ENCODE data around the gene DNMBP. TPM values are rescaled to one million over a fixed set of nuclear protein-coding genes. Genes with fewer than 3 reads are reported as not detected.
"Not testable (repeated sequence)": the region's sequence is repeated elsewhere in the genome, so short reads cannot be mapped to it uniquely, and the experiment has no call there.

DNMBP gene
- total RNA-seq, 1 donor from 2014 or later, result 2.3 TPM

DNA sequence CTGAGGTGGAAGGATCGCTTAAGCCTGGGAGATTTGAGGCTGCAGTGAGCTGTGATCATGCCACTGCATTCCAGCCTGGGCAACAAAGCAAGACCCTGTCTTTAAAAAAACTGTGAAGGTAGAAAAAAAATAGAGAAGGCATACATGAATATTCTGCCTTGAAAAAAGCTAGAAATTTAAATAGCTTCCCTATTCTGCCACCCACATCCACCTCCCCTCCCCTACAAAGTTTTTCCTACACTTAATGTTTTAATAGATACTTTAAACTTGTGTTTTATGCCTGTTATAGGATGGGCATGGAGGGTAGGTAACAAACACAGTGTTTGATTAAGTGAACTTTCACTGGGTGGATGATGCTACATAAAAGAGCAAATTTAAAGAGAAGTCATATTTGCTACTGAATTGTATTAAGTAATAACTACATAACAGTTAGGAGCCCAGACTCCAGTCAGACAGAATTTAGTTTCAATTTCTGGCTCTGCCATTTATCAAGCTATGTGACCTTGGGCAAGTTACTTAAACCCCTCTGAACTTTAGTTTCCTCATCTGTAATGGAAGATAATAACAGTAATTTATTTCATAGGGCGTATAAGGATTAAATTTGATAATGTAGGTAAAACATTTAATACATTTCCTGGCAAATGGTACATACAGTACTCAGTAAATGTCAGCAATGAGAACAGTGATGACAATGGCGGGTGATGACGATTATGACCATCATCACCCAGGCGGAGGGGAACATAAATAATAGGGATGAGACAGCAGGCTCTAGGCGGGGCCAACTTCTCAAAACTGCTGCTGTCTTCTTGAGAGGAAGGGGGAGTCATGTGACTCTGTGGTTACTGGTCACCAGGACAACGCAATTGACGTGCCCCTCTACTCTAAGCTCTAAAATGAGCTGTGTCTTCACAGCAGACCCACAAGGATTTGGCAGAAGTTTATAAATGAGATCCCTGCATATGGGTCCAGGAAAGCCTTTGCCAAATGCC is 15.8 kb downstream of the DNMBP start:
- intact Hi-C loops (cut with micrococcal nuclease), result loop anchor here (1.0 to 5.0 kb wide), 2 partner anchors 15 to 262 kb away; partner anchors contain the start of genes COX15, CUTC and DNMBP

- intact Hi-C loops (cut with micrococcal nuclease), result not testable (repeated sequence)
Measured at GRCh38 chr10:99985637-99986036, 24.1 kb downstream of the DNMBP start.

- intact Hi-C loops (cut with micrococcal nuclease), result no loop called here
Measured at GRCh38 chr10:99984211-99985034, 25.3 kb downstream of the DNMBP start.

DNA sequence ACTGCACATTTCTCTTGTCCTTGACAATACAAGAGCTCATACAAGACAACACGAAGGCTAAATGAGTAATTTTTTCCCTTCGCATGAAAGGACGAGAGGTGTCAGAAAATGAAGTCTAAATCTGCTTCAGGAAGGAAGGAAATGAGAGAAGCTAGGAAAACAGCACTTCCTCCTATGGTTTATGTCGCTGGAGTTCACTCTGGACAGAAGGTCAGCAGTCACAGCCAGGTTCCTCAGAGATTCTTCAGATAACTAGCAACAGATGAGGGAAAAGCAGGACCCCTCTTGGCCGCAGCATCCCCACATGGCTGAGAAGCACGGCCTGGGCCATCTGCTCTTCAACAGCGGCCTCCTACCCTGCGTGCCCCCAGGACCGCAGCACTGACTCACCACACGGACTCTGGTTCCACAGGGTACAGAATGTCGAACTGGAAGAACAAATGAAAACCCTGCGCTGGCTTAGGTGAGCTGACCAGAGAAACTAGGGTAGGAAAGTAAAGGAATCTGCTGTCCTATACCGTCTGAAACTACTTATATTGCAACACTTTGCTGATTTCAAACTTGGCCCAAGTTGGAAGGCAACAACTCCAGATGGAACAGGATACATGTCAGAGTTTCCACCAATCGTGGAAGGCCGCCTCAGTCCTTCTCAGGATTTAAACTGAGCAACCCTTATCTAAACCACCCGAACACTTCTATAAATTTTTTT is 26.3 kb downstream of the DNMBP start:
- intact Hi-C loops (cut with micrococcal nuclease), result no loop called here

DNA sequence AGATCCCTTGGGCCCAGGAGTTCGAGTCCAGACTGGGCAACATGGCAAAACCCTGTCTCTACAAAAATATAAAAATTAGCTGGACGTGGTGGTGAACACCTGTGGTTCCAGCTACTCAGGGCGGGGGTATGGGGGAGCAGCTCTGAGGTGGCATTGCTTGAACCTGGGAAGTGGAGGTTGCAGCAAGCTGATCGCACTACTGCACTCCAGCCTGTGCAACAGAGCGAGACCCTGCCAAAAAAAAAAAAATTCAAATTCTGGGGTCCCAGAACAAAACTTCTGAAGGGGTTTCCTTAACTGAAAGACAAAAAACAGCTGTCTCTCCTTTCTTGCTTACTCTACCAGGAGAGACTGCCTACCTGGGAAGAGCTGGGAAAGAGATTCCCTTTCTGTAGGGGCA is 27.0 kb downstream of the DNMBP start:
- intact Hi-C loops (cut with micrococcal nuclease), result no loop called here

DNA sequence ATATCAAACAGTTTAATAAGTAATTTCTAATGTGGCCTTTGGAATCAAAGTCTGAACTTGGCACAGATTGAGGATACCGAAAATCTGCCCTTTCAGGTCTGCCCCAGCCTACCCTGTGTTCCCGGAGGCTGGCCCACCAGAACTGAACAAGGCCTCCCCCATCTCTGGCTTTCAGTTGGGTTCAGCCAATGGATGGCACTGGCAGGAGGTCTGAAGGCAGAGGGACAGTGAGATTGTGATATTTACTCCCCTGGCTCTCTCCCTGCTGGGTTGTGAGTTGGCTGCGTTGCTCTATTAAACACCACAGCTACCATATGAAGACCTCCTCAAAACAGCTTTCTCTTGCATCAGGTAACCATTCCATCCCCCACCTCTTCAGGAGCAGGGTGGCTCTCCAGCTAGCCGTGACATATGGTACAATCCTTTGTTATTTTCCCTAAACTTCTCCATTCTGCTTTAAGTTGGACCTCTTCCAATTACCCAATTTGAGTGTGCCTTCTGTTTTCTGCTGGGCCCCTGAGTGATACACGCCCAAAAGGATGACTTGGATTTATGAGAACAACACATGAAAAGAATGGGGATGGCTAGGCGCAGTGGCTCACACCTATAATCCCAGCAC is 28.1 kb downstream of the DNMBP start:
- intact Hi-C loops (cut with micrococcal nuclease), result no loop called here

DNA sequence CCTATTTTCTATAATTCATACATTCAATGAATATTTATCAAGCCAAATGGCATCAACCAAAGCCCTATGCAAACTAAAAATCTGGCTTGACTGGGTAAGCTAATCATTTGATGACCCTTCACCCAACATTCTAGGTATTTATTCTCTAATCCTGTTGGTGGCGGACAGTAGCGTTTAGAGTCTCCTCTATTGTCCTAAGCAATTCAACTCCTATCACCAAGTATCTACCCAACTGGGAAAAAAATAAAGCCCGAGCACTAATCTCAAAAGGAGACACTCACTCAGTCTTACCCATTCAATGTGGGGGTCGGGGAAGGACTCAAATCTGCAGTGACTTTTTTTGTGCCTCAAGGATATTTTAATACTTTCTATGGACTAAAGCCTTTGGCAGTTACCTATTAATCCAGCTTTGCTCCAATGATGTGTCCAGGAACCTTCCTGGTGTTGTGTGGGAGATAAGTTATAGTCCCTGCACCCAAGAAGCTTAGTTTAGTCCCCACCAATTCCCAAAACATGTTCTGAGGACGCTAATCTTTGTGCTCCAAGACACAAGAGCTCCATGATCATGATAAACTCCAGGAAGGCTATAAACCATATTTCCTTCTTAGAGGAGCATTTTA is 30.6 kb downstream of the DNMBP start:
- intact Hi-C loops (cut with micrococcal nuclease), result no loop called here

- intact Hi-C loops (cut with micrococcal nuclease), result no loop called here
Measured at GRCh38 chr10:99977916-99978315, 31.8 kb downstream of the DNMBP start.

DNA sequence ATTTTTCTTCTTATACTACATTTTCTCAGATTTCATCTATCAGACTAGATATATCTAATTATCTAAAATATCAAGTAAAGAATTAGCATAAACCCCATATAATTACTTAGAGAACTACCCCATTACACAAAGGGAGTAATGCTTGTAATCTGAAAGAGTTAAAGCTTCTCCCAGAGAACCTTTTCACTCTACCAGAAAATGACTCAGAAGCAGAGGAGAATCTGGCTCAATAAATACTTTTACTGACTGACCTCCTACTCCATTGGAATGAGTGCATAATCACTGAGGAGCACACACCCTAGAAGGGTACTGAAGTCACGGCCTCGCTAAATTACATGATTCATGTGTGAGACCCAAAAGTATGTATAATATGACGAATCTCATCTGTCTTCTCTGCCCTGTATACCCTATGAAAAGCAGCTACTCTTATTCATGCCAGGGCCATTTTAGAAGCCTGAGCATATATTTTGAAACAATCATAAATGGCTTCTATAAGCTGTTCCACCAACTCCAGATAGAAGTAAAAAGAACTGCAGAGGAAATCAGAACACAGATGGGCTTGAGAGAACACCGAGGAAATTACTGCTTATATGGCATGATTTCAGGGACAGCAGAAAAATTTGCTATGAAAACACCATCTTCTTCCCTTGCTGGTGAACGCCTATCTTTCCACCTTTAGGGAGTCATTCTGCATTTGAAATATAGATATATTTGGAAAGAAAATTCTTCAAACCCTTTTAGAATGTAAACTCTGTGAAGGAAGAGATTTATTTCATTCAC is 32.7 kb downstream of the DNMBP start:
- intact Hi-C loops (cut with micrococcal nuclease), result no loop called here

GRCh38 chr10:99975942-99976809 is 33.6 kb downstream of the DNMBP start:
- intact Hi-C loops (cut with micrococcal nuclease), result no loop called here

DNA sequence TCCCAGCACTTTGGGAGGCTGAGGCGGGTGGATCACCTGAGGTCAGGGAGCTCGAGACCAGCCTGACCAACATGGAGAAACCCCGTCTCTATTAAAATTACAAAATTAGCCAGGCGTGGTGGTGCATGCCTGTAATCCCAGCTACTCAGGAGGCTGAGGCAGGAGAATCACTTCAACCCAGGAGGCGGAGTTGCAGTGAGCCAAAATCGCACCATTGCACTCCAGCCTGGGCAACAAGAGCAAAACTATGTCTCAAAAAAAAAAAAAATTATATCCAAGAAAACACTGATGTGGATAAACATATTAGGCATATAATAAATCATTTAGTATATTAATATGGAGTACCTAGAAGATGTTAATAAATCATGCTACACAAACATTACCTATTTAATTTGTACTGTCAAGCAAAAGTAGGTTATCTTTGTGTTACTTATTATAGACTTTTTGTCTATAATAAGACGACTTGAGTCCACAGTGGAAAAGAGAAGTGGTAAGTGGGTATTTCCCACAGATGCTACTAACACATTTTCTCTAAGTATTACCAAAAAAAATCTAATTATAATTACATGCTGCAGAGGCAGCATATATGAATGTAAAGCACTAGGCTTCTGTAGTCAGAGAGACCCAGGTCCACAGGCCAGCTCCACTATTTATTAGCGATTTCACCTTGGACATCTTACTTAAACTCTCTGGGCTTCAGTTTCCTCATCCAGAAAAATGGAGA is 34.5 kb downstream of the DNMBP start:
- intact Hi-C loops (cut with micrococcal nuclease), result no loop called here

DNA sequence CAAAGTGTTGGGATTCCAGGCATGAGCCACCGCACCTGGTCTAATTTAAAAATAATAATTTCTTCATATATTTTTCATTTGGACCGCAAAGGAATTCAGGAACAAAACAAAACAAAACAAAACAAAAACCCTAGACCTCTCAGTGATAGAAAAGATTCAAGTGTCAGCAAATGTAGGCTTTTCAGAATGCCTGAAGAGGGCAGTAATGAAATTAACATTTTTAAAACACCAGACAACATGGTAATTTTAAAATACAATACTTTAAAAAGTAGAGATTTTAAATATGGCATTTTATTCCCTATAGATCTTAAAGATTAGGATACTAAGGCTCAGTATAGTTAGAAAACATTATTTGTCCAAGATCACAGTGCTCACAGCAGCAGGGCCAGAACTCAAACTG is 36.6 kb downstream of the DNMBP start:
- intact Hi-C loops (cut with micrococcal nuclease), result loop anchor here (1.0 kb wide), 1 partner anchor 73 kb away; no protein-coding TSS in a partner anchor

GRCh38 chr10:99967961-99968360 is 41.8 kb downstream of the DNMBP start:
- intact Hi-C loops (cut with micrococcal nuclease), result no loop called here

- intact Hi-C loops (cut with micrococcal nuclease), result no loop called here
Measured at GRCh38 chr10:99966306-99966705, 43.4 kb downstream of the DNMBP start.

GRCh38 chr10:99965700-99966099 is 44.0 kb downstream of the DNMBP start:
- intact Hi-C loops (cut with micrococcal nuclease), result no loop called here

DNA sequence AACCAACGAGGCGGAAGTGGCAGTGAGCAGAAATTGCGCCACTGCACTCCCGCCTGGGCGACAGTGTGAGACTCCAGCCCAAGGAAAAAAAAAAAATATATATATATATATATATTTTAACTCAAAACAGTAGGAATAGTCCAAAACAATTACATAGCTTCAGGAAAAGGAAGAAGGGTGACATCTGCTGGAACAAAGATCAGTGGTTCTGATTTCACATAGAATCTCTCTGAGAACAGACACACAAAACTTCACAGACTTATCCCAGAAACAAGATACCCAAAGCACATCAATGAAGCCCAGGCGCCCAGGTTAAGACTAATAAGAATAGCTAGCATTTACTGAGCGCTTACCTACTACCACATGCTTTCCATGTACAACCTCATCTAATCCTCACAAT is 45.0 kb downstream of the DNMBP start:
- intact Hi-C loops (cut with micrococcal nuclease), result no loop called here

DNA sequence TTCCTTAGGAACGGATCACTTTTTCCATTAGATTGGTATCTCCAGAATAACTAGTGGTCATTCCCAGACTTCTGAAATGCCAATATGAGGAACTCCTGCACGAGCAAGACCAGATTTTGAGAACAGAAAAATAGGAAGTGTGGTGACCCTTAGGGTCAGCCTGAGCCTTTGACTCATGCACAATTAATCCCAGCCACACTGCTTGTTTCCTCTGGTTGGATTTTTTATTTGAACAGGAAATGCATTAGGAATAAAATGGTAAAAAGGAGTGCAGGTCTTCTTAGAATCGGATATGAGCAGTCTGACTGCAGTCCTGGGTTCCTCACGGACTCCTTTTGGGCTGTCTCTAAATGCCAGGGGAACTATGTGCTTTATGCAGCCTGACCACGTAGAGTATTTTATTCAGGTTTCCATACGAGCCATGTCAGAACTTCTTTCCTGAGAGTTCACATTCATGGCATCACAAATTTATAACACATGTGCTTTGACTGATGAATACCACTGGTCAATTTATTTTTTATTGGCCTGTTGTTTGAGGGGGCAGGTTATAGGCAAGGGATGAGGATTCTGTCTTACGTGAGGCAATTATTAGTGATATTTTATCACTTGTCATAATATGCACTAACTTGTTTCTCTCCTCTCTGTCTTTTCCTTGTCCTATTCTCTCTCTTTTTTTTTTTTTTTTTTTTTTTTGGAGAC is 46.1 kb downstream of the DNMBP start:
- intact Hi-C loops (cut with micrococcal nuclease), result not testable (repeated sequence)

Data from T-helper 1 cell treated with Interleukin-12 subunit alpha and Interleukin-12 subunit beta and Interleukin-4 antibody, amounts not matched to agents 30 ng/mL and 1 ng/mL, for 36 hours (primary cell).